Liver (tissue), 9 donors: Measurements from ENCODE around the gene NCS1. TPM values are rescaled to one million over a fixed set of nuclear protein-coding genes. Genes with fewer than 3 reads are reported as not detected.

ENCODE experiments used
- DNase-seq: peaks from one replicate; pipeline ENCODE4 v3.0.0-alpha.2; 2017; ENCODE audit warnings: low spot score
- H3K27ac ChIP-seq, 2 donors: one replicate each; pipeline ENCODE4 v1.7.0; 2013; ENCODE audit warnings: inconsistent platforms in 2 of 2, low read length in 2 of 2, control low read depth in 1 of 2, low read depth in 1 of 2, mild to moderate bottlenecking in 1 of 2
- H3K27me3 ChIP-seq, 4 donors: one replicate each; pipeline versions ENCODE4 v1.6.1 to v1.7.0; 2013; ENCODE audit warnings: low read length in 3 of 4, inconsistent platforms in 1 of 4, mild to moderate bottlenecking in 1 of 4, moderate library complexity in 1 of 4; ENCODE audit not compliant: control insufficient read depth in 4 of 4, insufficient read depth in 4 of 4
- H3K36me3 ChIP-seq, 4 donors: one replicate each; pipeline versions ENCODE4 v1.6.1 to v1.7.0; 2013; ENCODE audit warnings: low read length in 3 of 4, mild to moderate bottlenecking in 3 of 4, low read depth in 1 of 4, moderate library complexity in 1 of 4; ENCODE audit not compliant: control insufficient read depth in 4 of 4, insufficient read depth in 3 of 4
- H3K4me1 ChIP-seq, 4 donors: one replicate each; pipeline versions ENCODE4 v1.6.1 to v1.7.0; 2013; ENCODE audit warnings: low read length in 3 of 4, mild to moderate bottlenecking in 3 of 4, moderate library complexity in 1 of 4; ENCODE audit not compliant: control insufficient read depth in 4 of 4, insufficient read depth in 4 of 4
- H3K4me3 ChIP-seq, 3 donors: one replicate each; pipeline versions ENCODE4 v1.6.1 to v1.7.0; 2013; ENCODE audit warnings: low read length in 3 of 3, control low read depth in 1 of 3, low read depth in 1 of 3, mild to moderate bottlenecking in 1 of 3
- H3K9ac ChIP-seq, 2 donors: one replicate each; pipeline ENCODE4 v1.7.0; 2013; ENCODE audit warnings: low read length in 2 of 2, mild to moderate bottlenecking in 2 of 2, moderate library complexity in 2 of 2, control low read depth in 1 of 2, low read depth in 1 of 2
- H3K9me3 ChIP-seq, 4 donors: one replicate each; pipeline versions ENCODE4 v1.6.1 to v1.7.0; 2013; ENCODE audit warnings: low read length in 3 of 4; ENCODE audit not compliant: control insufficient read depth in 4 of 4
- ATF3 ChIP-seq: IDR thresholded peaks from 2 replicates; pipeline ENCODE4 v1.6.1; 2016; ENCODE audit warnings: antibody characterized with exemption
- CTCF ChIP-seq: fragments of 150-350 bp; IDR thresholded peaks from 2 replicates; pipeline ENCODE4 v1.5.1; 2017; ENCODE audit warnings: improper control_type of control experiment, low read depth, low read length; ENCODE audit not compliant: missing input control
- EGR1 ChIP-seq, 2 donors: IDR thresholded peaks; 2 replicates each; pipeline ENCODE4 v1.6.1; 2016 to 2018; ENCODE audit warnings: antibody characterized with exemption in 2 of 2, low read depth in 2 of 2
- FOXA1 ChIP-seq: IDR thresholded peaks from 2 replicates; pipeline ENCODE4 v1.6.1; 2016; ENCODE audit warnings: antibody characterized with exemption
- FOXA2 ChIP-seq: IDR thresholded peaks from 2 replicates; pipeline ENCODE4 v1.6.1; 2016; ENCODE audit warnings: antibody characterized with exemption
- GABPA ChIP-seq, 2 donors: IDR thresholded peaks in 1 of 2; conservative IDR thresholded peaks in 1 of 2; 2 replicates each; pipeline ENCODE4 v1.6.1; 2016; ENCODE audit warnings: antibody characterized with exemption in 2 of 2, mild to moderate bottlenecking in 1 of 2, moderate library complexity in 1 of 2
- HNF4A ChIP-seq, 2 donors: conservative IDR thresholded peaks; 2 replicates each; pipeline ENCODE4 v1.6.1; 2016; ENCODE audit warnings: antibody characterized with exemption in 2 of 2, mild to moderate bottlenecking in 2 of 2
- HNF4G ChIP-seq: IDR thresholded peaks from 2 replicates; pipeline ENCODE4 v1.6.1; 2016; ENCODE audit warnings: antibody characterized with exemption
- JUND ChIP-seq, 2 donors: IDR thresholded peaks; 2 replicates each; pipeline ENCODE4 v1.6.1; 2016; ENCODE audit warnings: antibody characterized with exemption in 2 of 2
- MAX ChIP-seq: IDR thresholded peaks from 2 replicates; pipeline ENCODE4 v1.6.1; 2016; ENCODE audit warnings: antibody characterized with exemption
- NR2F2 ChIP-seq: IDR thresholded peaks from 2 replicates; pipeline ENCODE4 v1.6.1; 2016; ENCODE audit warnings: antibody characterized with exemption
- RAD21 ChIP-seq, 2 donors: IDR thresholded peaks; 2 replicates each; pipeline ENCODE4 v1.6.1; 2016; ENCODE audit warnings: antibody characterized with exemption in 2 of 2, mild to moderate bottlenecking in 2 of 2
- RXRA ChIP-seq, 2 donors: IDR thresholded peaks; 2 replicates each; pipeline ENCODE4 v1.6.1; 2017 to 2018; ENCODE audit warnings: antibody characterized with exemption in 2 of 2, mild to moderate bottlenecking in 1 of 2
- SP1 ChIP-seq: IDR thresholded peaks from 2 replicates; pipeline ENCODE4 v1.6.1; 2018; ENCODE audit warnings: antibody characterized with exemption, mild to moderate bottlenecking
- TAF1 ChIP-seq: conservative IDR thresholded peaks from 2 replicates; pipeline ENCODE4 v1.6.1; 2016; ENCODE audit warnings: antibody characterized with exemption, mild to moderate bottlenecking
- YY1 ChIP-seq: IDR thresholded peaks from 2 replicates; pipeline ENCODE4 v1.6.1; 2016; ENCODE audit warnings: antibody characterized with exemption, mild to moderate bottlenecking
- ZBTB33 ChIP-seq: IDR thresholded peaks from 2 replicates; pipeline ENCODE4 v1.6.1; 2016; ENCODE audit warnings: antibody characterized with exemption
- WGBS: extraction: QIAGEN DNeasy Blood & Tissue Kit; methylation state at CpG from one replicate; pipeline ENCODE4 v1.1.7; 2013; 5-methylcytosine and 5-hydroxymethylcytosine counted together
- polyA plus RNA-seq, 2 donors: library from polyadenylated mRNA; stranded (reverse) in 1 of 2; unstranded in 1 of 2; fragments of 200-250 nt in 1 of 2; fragments of >200 nt in 1 of 2; fragmentation: Nextera tagmentation in 1 of 2; extraction: Ambion mirVana in 1 of 2; gene quantifications; one replicate each; pipeline versions ENCODE4 v1.2.1 to v1.2.3, GENCODE V29; 2013 to 2015
- total RNA-seq, 2 donors: library from RNA; depleted of rRNA; stranded (reverse); fragments of >200 nt; gene quantifications; one replicate each; pipeline ENCODE4 v1.2.3, GENCODE V29; 2014
- TF ChIP-seq, protein P1 (sequence below): IDR thresholded peaks from 2 replicates; pipeline ENCODE4 v1.6.1; 2016; ENCODE audit warnings: antibody characterized with exemption, mild to moderate bottlenecking
- donor health status: healthy.
- donor health status: healthy.
- donor health status: healthy.
- donor health status: healthy.
- donor health status: healthy.

NCS1 gene
- total and polyA plus RNA-seq, 4 donors: 0.35 to 2.5 (median 1.2) TPM

DNA sequence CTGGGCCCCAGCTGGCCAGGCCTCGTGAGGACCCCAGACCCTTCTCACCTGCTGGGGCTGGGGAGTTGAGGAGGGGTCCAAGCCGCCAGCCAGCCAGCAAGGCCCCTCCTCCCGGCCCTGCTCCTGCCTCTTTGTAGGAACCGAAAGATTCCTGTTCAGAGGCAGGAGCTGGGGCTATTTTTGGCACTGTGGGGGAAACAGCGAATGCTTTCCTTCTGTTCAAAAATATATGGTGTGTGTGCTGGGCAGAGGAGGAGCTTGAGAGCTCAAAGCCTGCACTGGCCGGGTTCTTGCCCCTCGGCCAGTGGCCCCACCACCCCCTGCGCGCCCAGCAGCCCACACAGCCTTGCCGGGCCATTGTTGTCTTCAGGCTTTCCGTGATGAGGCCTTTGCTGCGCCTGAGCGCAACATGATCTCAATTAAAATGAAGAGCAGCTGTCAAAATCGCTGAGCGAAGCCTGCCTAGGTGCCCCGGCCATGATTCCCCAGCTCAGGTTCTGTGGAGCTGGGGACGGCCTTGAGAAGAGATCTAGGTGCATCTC lies 13.4 kb downstream of the NCS1 start:
- no peak overlapping the region for H3K9ac ChIP-seq
- no peak for DNase-seq

More for the DNA sequence above, 13.4 kb downstream of the NCS1 start:
- Histone ChIP-seq H3K27ac (no peak overlapping the region), H3K4me1 (no peaks in the 10 kb centered on the region), H3K9me3 (no peaks in the 10 kb centered on the region), H3K4me3 (no peak overlapping the region), H3K27me3 (no peaks in the 10 kb centered on the region), H3K36me3 (no peaks in the 10 kb centered on the region)
- TF ChIP-seq MAX (no peak), NR2F2 (no peak), FOXA1 (no peak), HNF4G (no peak), ZBTB33 (no peak), FOXA2 (no peak), YY1 (no peak), CTCF (no peak), RXRA (IDR thresholded peaks at IDR 0.05) (no peak), RAD21 (IDR thresholded peaks at IDR 0.05) (no peak), GABPA (IDR thresholded peaks at IDR 0.05 in 1 of 2, conservative IDR thresholded peaks at IDR 0.05 in 1 of 2) (no peak), TAF1 (no peak), EGR1 (IDR thresholded peaks at IDR 0.05; ENCODE audit: low read depth in 2 of 2) (no peak), JUND (IDR thresholded peaks at IDR 0.05) (no peak), ATF3 (no peak), HNF4A (conservative IDR thresholded peaks at IDR 0.05) (no peak), SP1 (no peak)
- TF ChIP-seq, protein P1, sequence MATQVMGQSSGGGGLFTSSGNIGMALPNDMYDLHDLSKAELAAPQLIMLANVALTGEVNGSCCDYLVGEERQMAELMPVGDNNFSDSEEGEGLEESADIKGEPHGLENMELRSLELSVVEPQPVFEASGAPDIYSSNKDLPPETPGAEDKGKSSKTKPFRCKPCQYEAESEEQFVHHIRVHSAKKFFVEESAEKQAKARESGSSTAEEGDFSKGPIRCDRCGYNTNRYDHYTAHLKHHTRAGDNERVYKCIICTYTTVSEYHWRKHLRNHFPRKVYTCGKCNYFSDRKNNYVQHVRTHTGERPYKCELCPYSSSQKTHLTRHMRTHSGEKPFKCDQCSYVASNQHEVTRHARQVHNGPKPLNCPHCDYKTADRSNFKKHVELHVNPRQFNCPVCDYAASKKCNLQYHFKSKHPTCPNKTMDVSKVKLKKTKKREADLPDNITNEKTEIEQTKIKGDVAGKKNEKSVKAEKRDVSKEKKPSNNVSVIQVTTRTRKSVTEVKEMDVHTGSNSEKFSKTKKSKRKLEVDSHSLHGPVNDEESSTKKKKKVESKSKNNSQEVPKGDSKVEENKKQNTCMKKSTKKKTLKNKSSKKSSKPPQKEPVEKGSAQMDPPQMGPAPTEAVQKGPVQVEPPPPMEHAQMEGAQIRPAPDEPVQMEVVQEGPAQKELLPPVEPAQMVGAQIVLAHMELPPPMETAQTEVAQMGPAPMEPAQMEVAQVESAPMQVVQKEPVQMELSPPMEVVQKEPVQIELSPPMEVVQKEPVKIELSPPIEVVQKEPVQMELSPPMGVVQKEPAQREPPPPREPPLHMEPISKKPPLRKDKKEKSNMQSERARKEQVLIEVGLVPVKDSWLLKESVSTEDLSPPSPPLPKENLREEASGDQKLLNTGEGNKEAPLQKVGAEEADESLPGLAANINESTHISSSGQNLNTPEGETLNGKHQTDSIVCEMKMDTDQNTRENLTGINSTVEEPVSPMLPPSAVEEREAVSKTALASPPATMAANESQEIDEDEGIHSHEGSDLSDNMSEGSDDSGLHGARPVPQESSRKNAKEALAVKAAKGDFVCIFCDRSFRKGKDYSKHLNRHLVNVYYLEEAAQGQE: no peak
- 79% methylated on average over 17 of the region's 17 CpGs for WGBS
